Spinal cord (tissue), 10 donors: ENCODE data around the gene KLHDC7B. TPM values are rescaled to one million over a fixed set of nuclear protein-coding genes. Genes with fewer than 3 reads are reported as not detected.
"Not testable (repeated sequence)": the region's sequence is repeated elsewhere in the genome, so short reads cannot be mapped to it uniquely, and the experiment has no call there.

Source experiments
- DNase-seq, 6 donors: peaks; one replicate each; pipeline versions ENCODE4 v3.0.0 to v3.0.0-alpha.2; 2013 to 2015; ENCODE audit warnings: low spot score in 6 of 6, low read depth in 4 of 6
- H3K27ac ChIP-seq: one replicate; pipeline ENCODE4 v1.5.1; 2013; ENCODE audit warnings: low read depth, low read length, control low read depth
- H3K27me3 ChIP-seq: one replicate; pipeline ENCODE4 v1.6.1; 2013; ENCODE audit warnings: low read length; ENCODE audit not compliant: control insufficient read depth, insufficient read depth
- H3K36me3 ChIP-seq: one replicate; pipeline ENCODE4 v1.6.1; 2013; ENCODE audit warnings: low read length; ENCODE audit not compliant: control insufficient read depth, insufficient read depth
- H3K4me1 ChIP-seq: one replicate; pipeline ENCODE4 v1.6.1; 2013; ENCODE audit warnings: low read length; ENCODE audit not compliant: control insufficient read depth, insufficient read depth
- H3K4me3 ChIP-seq: one replicate; pipeline ENCODE4 v1.5.1; 2013; ENCODE audit warnings: low read depth, low read length, control low read depth
- H3K9me3 ChIP-seq: one replicate; pipeline ENCODE4 v1.6.1; 2013; ENCODE audit warnings: low read length; ENCODE audit not compliant: control insufficient read depth, insufficient read depth
- WGBS: methylation state at CpG from one replicate; pipeline ENCODE4 v1.1.5; 2013; ENCODE audit warnings: missing lambda C conversion rate; ENCODE audit not compliant: insufficient coverage; 5-methylcytosine and 5-hydroxymethylcytosine counted together
- polyA plus RNA-seq, 2 donors: library from polyadenylated mRNA; unstranded; fragments of 120-200 nt; gene quantifications; one replicate each; pipeline ENCODE4 v1.2.1, GENCODE V29; 2013; ENCODE audit not compliant: insufficient read length in 2 of 2
- total RNA-seq, 2 donors: library from RNA; depleted of rRNA in 1 of 2; stranded (reverse); fragments of 120-200 nt in 1 of 2; fragments of >200 nt in 1 of 2; gene quantifications; one replicate each; pipeline versions ENCODE4 v1.2.3 to v1.2.4, GENCODE V29; 2013 to 2014
- donor health status: healthy.

Gene KLHDC7B
- total and polyA plus RNA-seq, 4 donors, result 0.06 to 0.22 TPM; not detected in 2

DNA sequence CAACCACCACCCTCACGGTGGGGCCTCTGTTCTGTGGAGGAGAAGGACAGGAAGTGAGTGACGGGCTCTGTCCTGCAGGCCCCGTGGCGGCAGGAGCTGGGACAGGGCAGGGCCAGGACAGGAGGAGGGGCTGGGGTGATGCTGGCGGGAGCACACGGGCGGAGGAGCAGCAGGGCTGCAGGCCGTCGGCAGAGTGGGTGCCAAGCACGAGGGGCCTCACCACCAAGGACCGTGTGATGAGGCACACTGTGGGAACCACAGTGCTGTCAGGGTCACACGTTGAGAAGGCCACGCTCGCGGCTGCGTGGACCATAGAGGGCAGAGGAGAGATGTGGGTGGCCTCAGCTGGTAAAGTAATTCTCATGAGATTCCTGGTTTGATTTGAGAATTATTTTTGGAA, 28.8 kb upstream of the KLHDC7B start:
- H3K27ac ChIP-seq, result no peak overlapping the region
- DNase-seq, result no peak
- no peaks in the 10 kb centered on the region for H3K9me3 ChIP-seq
- H3K4me3 ChIP-seq, result no peak overlapping the region
- peaks cover 82% of the 10 kb centered on the region for H3K36me3 ChIP-seq
- 90% methylated on average over 16 of the region's 16 CpGs for WGBS
- H3K27me3 ChIP-seq, result no peaks in the 10 kb centered on the region
- no peaks in the 10 kb centered on the region for H3K4me1 ChIP-seq

DNA sequence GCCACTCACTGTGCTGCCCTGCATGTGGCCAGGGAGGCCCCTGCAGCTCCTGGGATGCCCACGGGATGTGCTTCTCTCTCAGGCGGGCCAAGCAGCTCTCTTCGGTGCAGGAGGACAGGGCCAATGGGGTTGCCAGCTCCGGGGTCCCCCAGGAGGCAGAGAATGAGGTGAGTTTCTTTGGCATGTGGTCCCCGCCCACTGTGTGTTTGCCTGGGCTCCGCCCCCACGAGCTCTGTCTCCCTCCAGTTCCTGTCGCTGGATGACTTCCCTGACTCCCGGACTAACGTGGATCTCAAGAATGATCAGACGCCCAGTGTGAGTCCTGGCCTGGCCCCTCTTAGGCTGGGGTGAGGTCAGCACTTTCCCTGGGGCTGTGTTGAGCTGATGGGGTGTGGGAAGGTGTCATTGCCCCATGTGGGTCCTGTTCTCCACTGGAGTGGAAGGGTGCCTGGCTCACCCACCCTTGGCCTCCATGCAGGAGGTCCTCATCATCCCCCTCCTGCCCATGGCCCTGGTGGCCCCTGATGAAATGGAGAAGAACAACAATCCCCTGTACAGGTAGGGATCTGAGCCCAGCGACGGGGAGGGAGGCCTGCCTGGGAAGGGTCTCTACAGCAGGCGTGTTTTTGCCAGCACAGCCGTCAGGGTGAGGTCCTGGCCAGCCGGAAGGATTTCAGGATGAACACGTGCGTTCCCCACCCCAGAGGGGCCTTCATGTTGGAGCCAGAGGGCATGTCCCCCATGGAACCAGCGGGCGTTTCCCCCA, 28.0 kb upstream of the KLHDC7B start:
- no peaks in the 10 kb centered on the region for H3K9me3 ChIP-seq
- peaks cover 83% of the 10 kb centered on the region for H3K36me3 ChIP-seq
- WGBS, result 88% methylated on average over 20 of the region's 20 CpGs
- H3K27ac ChIP-seq, result no peak overlapping the region
- no peaks in the 10 kb centered on the region for H3K4me1 ChIP-seq
- H3K4me3 ChIP-seq, result no peak overlapping the region
- no peak for DNase-seq
- no peaks in the 10 kb centered on the region for H3K27me3 ChIP-seq

DNA sequence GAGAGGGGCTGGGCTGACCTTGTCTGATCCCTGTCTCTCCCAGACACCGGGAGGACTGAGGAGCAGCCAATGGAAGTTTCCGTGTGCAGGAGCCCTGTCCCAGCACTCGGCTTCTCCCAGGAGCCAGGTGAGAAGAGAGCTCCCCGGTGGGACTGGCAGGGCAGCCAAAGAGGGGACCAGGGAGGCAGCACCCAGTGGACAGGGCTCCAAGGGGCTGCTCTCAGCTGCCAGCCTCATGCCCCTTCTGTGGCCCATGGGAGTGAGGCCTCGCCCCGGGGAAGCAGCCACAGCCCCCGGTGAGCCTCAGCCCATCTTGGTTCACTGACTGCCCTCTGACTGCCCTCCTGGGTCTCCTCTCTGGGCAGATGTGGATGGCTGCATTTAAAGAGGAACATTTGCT, 27.1 kb upstream of the KLHDC7B start:
- Histone ChIP-seq H3K27me3 (no peaks in the 10 kb centered on the region), H3K27ac (no peak overlapping the region), H3K4me3 (no peak overlapping the region), H3K9me3 (no peaks in the 10 kb centered on the region), H3K4me1 (peaks cover 1% of the 10 kb centered on the region), H3K36me3 (peaks cover 88% of the 10 kb centered on the region)
- no peak for DNase-seq
- WGBS, result 95% methylated on average over 7 of the region's 7 CpGs

DNA sequence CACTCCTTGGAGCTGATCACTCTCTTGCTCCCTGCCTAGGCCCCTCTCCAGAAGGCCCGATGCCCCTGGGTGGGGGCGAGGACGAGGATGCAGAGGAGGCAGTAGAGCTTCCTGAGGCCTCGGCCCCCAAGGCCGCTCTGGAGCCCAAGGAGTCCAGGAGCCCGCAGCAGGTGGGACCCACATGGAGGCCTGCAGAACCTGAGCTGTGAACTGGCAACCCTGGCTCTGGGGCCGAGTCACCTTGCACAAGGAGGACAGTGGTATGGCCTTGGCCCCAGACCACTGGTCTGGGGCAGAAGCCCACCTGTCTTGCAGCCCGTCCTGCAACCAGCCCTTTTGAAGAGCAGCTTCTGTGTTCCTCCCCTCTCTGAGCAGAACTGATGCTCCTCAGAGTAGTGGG, 26.5 kb upstream of the KLHDC7B start:
- Histone ChIP-seq H3K9me3 (no peaks in the 10 kb centered on the region), H3K36me3 (peaks cover 93% of the 10 kb centered on the region), H3K27me3 (no peaks in the 10 kb centered on the region), H3K27ac (no peak overlapping the region), H3K4me1 (peaks cover 7% of the 10 kb centered on the region), H3K4me3 (no peak overlapping the region)
- 93% methylated on average over 8 of the region's 8 CpGs for WGBS
- no peak for DNase-seq

DNA sequence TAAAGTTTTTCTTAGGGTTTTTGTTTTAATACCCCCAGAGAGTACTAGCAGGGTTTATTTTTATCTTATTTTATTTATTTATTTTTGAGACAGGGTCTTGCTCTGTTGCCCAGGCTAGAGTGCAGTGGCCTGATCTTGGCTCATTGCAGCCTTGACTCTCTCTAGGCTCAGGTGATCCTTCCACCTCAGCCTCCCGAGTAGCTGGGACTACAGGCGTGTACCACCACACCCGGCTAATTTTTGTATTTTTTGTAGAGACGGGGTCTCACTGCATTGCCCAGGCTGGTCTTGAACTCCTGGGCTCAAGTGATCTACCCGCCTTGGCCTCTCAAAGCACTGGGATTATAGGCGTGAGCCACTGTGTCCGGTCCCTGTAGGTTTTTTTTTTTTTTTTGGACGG, 25.5 kb upstream of the KLHDC7B start:
- DNase-seq, result not testable (repeated sequence)

DNA sequence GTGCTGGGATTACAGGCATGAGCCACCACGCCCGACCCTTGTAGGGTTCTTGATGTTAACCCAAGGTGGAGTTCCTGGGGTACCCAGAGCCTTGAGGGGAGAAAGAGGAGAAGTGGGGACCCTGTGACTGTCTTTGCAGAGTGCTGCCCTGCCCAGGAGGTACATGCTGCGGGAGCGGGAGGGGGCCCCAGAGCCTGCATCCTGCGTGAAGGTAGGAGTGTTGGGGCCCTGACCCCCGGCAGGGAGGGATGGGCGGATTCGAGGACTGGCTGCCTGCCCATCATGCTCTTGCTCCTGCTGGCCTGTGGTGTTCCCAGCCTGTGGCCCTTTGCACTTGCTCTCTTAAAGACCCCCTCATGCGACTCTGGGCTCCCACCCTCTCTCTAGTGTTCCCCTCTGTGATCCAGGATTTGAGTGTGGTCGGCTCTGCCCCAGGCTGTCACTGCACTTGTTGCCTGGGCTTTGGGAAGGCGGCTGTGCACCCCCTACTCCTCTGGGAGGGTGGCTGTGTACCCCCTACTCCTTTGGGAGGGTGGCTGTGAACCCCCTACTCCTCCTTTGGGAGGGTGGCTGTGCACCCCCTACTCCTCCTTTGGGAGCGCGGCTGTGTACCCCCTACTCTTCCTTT, 24.8 kb upstream of the KLHDC7B start:
- DNase-seq, result no peak
- no peaks in the 10 kb centered on the region for H3K9me3 ChIP-seq
- H3K36me3 ChIP-seq, result peaks cover 89% of the 10 kb centered on the region
- no peak overlapping the region for H3K27ac ChIP-seq
- H3K27me3 ChIP-seq, result no peaks in the 10 kb centered on the region
- WGBS, result 95% methylated on average over 13 of the region's 13 CpGs
- no peak overlapping the region for H3K4me3 ChIP-seq
- H3K4me1 ChIP-seq, result peaks cover 17% of the 10 kb centered on the region

More for the DNA sequence above, 25.5 kb upstream of the KLHDC7B start:
- H3K27me3 ChIP-seq, H3K4me3 ChIP-seq, H3K9me3 ChIP-seq, H3K27ac ChIP-seq: not testable (repeated sequence)
- Histone ChIP-seq H3K36me3 (peaks cover 94% of the 10 kb centered on the region), H3K4me1 (peaks cover 17% of the 10 kb centered on the region)
- 100% methylated on average over 7 of the region's 8 CpGs for WGBS

DNA sequence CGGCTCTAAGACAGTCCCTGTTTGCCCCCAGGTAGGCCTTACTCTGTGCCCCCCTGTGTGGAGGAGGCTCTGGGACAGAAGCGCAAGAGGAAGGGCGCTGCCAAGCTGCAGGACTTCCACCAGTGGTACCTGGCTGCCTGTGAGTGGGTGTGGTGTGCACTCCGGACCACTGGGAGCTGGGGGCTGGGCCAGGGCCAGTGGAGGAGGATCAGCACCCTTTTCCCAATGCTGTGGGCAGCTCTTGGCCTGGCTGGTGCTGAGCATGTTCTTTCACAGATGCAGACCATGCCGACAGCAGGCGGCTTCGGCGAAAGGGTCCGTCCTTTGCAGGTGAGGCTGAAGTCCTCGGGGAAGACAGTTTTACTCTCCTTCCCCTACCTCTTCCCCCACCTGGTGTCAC, 24.0 kb upstream of the KLHDC7B start:
- WGBS, result 94% methylated on average over 10 of the region's 10 CpGs
- Histone ChIP-seq H3K4me1 (peaks cover 21% of the 10 kb centered on the region), H3K9me3 (no peaks in the 10 kb centered on the region), H3K27ac (no peak overlapping the region), H3K4me3 (no peak overlapping the region), H3K36me3 (peaks cover 82% of the 10 kb centered on the region), H3K27me3 (no peaks in the 10 kb centered on the region)
- no peak for DNase-seq

DNA sequence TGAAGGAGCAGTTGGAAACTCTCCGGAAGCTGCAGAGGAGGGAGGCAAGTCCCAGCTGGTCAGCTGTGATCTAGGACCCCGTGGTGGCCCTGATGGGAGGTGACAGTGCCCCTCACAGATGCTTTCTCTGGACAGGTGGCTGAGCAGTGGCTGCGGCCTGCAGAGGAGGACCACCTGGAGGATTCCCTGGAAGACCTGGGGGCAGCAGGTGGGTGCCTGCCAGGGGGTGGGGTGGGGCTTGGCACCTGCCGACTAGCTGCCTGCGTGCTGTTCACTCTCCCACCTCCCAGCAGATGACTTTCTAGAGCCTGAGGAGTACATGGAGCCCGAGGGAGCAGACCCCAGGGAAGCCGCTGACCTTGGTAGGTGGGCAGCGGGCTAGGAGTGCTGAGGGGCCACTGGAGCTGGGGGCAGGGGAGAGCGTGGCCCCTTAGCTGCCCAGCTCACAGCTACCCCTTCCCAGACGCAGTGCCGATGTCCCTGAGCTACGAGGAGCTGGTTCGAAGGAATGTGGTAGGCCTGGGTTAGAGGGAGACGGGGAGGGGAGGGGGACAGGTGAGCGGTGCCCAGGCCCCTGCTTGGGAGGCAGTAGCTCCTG, 23.4 kb upstream of the KLHDC7B start:
- Histone ChIP-seq H3K4me1 (peaks cover 26% of the 10 kb centered on the region), H3K9me3 (no peaks in the 10 kb centered on the region), H3K36me3 (peaks cover 76% of the 10 kb centered on the region), H3K4me3 (no peak overlapping the region), H3K27ac (no peak overlapping the region), H3K27me3 (no peaks in the 10 kb centered on the region)
- 93% methylated on average over 6 of the region's 15 CpGs for WGBS
- no peak for DNase-seq

DNA sequence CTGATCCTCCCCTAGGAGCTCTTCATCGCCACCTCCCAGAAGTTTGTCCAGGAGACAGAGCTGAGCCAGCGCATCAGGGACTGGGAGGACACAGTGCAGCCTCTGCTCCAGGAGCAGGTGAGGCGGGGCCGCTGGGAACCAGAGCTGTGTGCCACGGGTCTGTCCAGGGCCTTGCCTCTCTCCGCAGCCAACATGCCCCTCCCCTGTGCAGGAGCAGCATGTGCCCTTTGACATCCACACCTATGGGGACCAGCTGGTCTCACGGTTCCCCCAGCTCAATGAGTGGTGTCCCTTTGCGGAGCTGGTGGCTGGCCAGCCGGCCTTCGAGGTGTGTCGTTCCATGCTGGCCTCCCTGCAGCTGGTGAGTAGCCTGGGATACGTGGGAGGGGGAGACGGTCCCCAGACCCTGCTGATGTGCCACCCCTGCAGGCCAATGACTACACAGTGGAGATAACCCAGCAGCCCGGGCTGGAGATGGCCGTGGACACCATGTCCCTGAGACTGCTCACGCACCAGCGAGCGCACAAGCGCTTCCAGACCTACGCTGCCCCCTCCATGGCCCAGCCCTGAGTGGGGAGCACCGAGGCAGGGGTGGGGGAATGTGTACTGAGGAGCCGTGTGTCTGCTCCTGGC, 22.8 kb upstream of the KLHDC7B start:
- Histone ChIP-seq H3K27ac (no peak overlapping the region), H3K36me3 (peaks cover 74% of the 10 kb centered on the region), H3K27me3 (no peaks in the 10 kb centered on the region), H3K4me3 (no peak overlapping the region), H3K4me1 (peaks cover 31% of the 10 kb centered on the region), H3K9me3 (no peaks in the 10 kb centered on the region)
- no peak for DNase-seq
- 88% methylated on average over 20 of the region's 22 CpGs for WGBS
